Left lung (tissue), 10 donors: ENCODE measurements around the gene RALGPS2. TPM values are rescaled to one million over a fixed set of nuclear protein-coding genes. Genes with fewer than 3 reads are reported as not detected.

Experiments
- ATAC-seq: fragments of 200-7000 bp; cut with Tn5 transposase; one replicate; pipeline ENCODE4 v1.9.1; 2020; ENCODE audit warnings: moderate library complexity
- DNase-seq, 4 donors: peaks; one replicate each; pipeline ENCODE4 v3.0.0-alpha.2; 2013 to 2020
- H3K27ac ChIP-seq, 2 donors: fragments of 200-600 bp; sonication (generic) in 1 of 2; one replicate each; pipeline versions ENCODE4 v1.5.0 to v1.8.0; 2020 to 2021
- H3K27me3 ChIP-seq, 2 donors: fragments of 200-600 bp; sonication (generic) in 1 of 2; one replicate each; pipeline versions ENCODE4 v1.5.0 to v1.8.0; 2020 to 2021
- H3K36me3 ChIP-seq, 2 donors: fragments of 200-600 bp; sonication (generic) in 1 of 2; one replicate each; pipeline versions ENCODE4 v1.5.0 to v1.8.0; 2020 to 2021
- H3K4me1 ChIP-seq, 2 donors: fragments of 200-600 bp; one replicate each; pipeline ENCODE4 v1.8.0; 2021
- H3K4me3 ChIP-seq, 2 donors: fragments of 200-600 bp; sonication (generic) in 1 of 2; one replicate each; pipeline versions ENCODE4 v1.5.0 to v1.8.0; 2020 to 2021; ENCODE audit warnings: mild to moderate bottlenecking in 1 of 2
- H3K9me3 ChIP-seq, 2 donors: fragments of 200-600 bp; sonication (generic) in 1 of 2; one replicate each; pipeline versions ENCODE4 v1.5.0 to v1.8.0; 2020 to 2021
- CTCF ChIP-seq, 2 donors: fragments of 200-600 bp; sonication (generic) in 1 of 2; IDR thresholded peaks; one replicate each; pipeline versions ENCODE4 v1.5.0 to v1.8.0; 2021; ENCODE audit warnings: antibody characterized with exemption in 2 of 2
- intact Hi-C, 2 donors: fragments of 100-400 bp; cut with DNase I; formaldehyde crosslinking; loops; one replicate each; pipeline versions ENCODE4 v1.11.2 to v1.14.2; 2022
- polyA plus RNA-seq, 6 donors: library from polyadenylated mRNA; unstranded; fragments of 120-200 nt; gene quantifications; one replicate each; pipeline ENCODE4 v1.2.1, GENCODE V29; 2013; ENCODE audit not compliant: insufficient read length in 6 of 6
- total RNA-seq, 2 donors: library from RNA; stranded (reverse); fragmentation: NEBNext Ultra II Directional; extraction: Animal tissue kit (Norgen Biotek cat#: 25700); gene quantifications; one replicate each; pipeline ENCODE4 v1.2.1, GENCODE V29; 2021
- donor health status: DM: no; HTN: yes; CAD: no.
- donor health status: DM: no; HTN: no; CAD: no.

RALGPS2 gene
- total and polyA plus RNA-seq, 8 donors, result 9.0 to 24.5 (median 20.9) TPM

GRCh38 chr1:178694923-178695525, 30.0 kb upstream of the RALGPS2 start:
- H3K27ac ChIP-seq, result no peak overlapping the region
- H3K27me3 ChIP-seq, result no peaks in the 10 kb centered on the region
- DNase-seq (no peak), ATAC-seq (no peak)
- no peak for TF ChIP-seq CTCF (IDR thresholded peaks at IDR 0.05)
- intact Hi-C loops, result no loop called here
- no peaks in the 10 kb centered on the region for H3K4me1 ChIP-seq
- no peaks in the 10 kb centered on the region for H3K9me3 ChIP-seq
- H3K36me3 ChIP-seq, result no peaks in the 10 kb centered on the region
- no peak overlapping the region for H3K4me3 ChIP-seq

GRCh38 chr1:178702146-178702545, 22.9 kb upstream of the RALGPS2 start:
- peak in 1 of 4 donors; percentile 33 for DNase-seq
- intact Hi-C loops, result no loop called here
- TF ChIP-seq CTCF (IDR thresholded peaks at IDR 0.05), result no peak
- no peak overlapping the region for H3K27ac ChIP-seq
- H3K9me3 ChIP-seq, result no peaks in the 10 kb centered on the region
- H3K4me1 ChIP-seq, result no peaks in the 10 kb centered on the region
- no peak overlapping the region for H3K4me3 ChIP-seq
- no peaks in the 10 kb centered on the region for H3K27me3 ChIP-seq
- H3K36me3 ChIP-seq, result no peaks in the 10 kb centered on the region
- ATAC-seq, result no peak

- Histone ChIP-seq H3K27me3 (no peaks in the 10 kb centered on the region), H3K36me3 (no peaks in the 10 kb centered on the region), H3K27ac (no peak overlapping the region), H3K4me1 (no peaks in the 10 kb centered on the region), H3K4me3 (no peak overlapping the region), H3K9me3 (no peaks in the 10 kb centered on the region)
- TF ChIP-seq CTCF (IDR thresholded peaks at IDR 0.05), result no peak
- intact Hi-C loops, result no loop called here
- DNase-seq, result no peak
- ATAC-seq, result no peak
Observed at GRCh38 chr1:178704833-178705232, 20.2 kb upstream of the RALGPS2 start.

GRCh38 chr1:178706432-178706831, 18.6 kb upstream of the RALGPS2 start:
- H3K36me3 ChIP-seq, result no peaks in the 10 kb centered on the region
- intact Hi-C loops, result no loop called here
- no peak for TF ChIP-seq CTCF (IDR thresholded peaks at IDR 0.05)
- no peaks in the 10 kb centered on the region for H3K27me3 ChIP-seq
- no peak overlapping the region for H3K4me3 ChIP-seq
- ATAC-seq, result peak; percentile 58
- no peak overlapping the region for H3K27ac ChIP-seq
- peak in 1 of 4 donors; percentile 75 for DNase-seq
- no peaks in the 10 kb centered on the region for H3K9me3 ChIP-seq
- H3K4me1 ChIP-seq, result no peaks in the 10 kb centered on the region

GRCh38 chr1:178713259-178713658, 11.8 kb upstream of the RALGPS2 start:
- no peak for TF ChIP-seq CTCF (IDR thresholded peaks at IDR 0.05)
- no peaks in the 10 kb centered on the region for H3K4me1 ChIP-seq
- H3K4me3 ChIP-seq, result no peak overlapping the region
- H3K27ac ChIP-seq, result no peak overlapping the region
- intact Hi-C loops, result no loop called here
- DNase-seq (no peak), ATAC-seq (no peak)
- no peaks in the 10 kb centered on the region for H3K36me3 ChIP-seq
- no peaks in the 10 kb centered on the region for H3K27me3 ChIP-seq
- no peaks in the 10 kb centered on the region for H3K9me3 ChIP-seq
